Effector memory CD4-positive, alpha-beta T cell (primary cell): ENCODE data around the gene CTSC.

Experiments used
- DNase-seq, 3 donors: peaks; one replicate each; pipeline ENCODE4 v3.0.0-alpha.2; 2020
- H3K27ac ChIP-seq: 2 replicates; pipeline ENCODE4 v1.7.0; 2013; ENCODE audit warnings: mild to moderate bottlenecking, low read length, moderate library complexity; ENCODE audit not compliant: insufficient read depth, poor library complexity, severe bottlenecking
- H3K27me3 ChIP-seq: replicated peaks from 2 replicates; pipeline ENCODE4 v1.7.0; 2013; ENCODE audit warnings: mild to moderate bottlenecking, low read length; ENCODE audit not compliant: insufficient read depth, control insufficient read depth, poor library complexity, severe bottlenecking
- H3K36me3 ChIP-seq: 2 replicates; pipeline ENCODE4 v1.7.0; 2013; ENCODE audit warnings: mild to moderate bottlenecking, low read length, moderate library complexity; ENCODE audit not compliant: control insufficient read depth, insufficient read depth
- H3K4me1 ChIP-seq: 2 replicates; pipeline ENCODE4 v1.7.0; 2013; ENCODE audit warnings: low read length, mild to moderate bottlenecking; ENCODE audit not compliant: control insufficient read depth, insufficient read depth, poor library complexity, severe bottlenecking
- H3K4me3 ChIP-seq: 2 replicates; pipeline ENCODE4 v1.7.0; 2013; ENCODE audit warnings: low read length, low read depth, mild to moderate bottlenecking; ENCODE audit not compliant: insufficient read depth, poor library complexity, severe bottlenecking
- H3K9me3 ChIP-seq: 2 replicates; pipeline ENCODE4 v1.7.0; 2013; ENCODE audit warnings: mild to moderate bottlenecking, low read length, moderate library complexity; ENCODE audit not compliant: control insufficient read depth

The CTSC gene

DNA sequence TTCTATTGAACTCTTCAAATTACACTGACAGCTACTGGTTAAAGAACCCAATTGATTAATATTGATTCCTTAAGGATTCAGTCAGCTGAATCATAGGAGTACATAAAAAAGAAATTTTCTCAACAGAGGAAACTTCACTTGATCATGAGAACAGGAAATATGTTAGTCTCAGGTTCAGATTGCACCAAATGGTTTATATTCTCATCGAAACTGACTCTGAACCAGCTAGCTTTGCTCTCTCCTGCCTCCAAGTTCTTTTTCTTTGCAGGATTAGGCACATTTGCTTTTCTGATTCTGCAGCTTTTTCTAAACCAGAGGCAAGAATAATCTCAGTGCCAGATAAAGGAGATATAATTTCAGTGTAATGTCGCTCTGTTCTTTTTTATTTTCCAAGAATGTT lies 33.2 kb upstream of the CTSC start:
- Histone ChIP-seq H3K4me1 (peaks cover 7% of the 10 kb centered on the region), H3K27ac (no peak overlapping the region), H3K27me3 (no peaks in the 10 kb centered on the region), H3K4me3 (no peak overlapping the region), H3K9me3 (no peaks in the 10 kb centered on the region), H3K36me3 (no peaks in the 10 kb centered on the region)
- DNase-seq = no peak

DNA sequence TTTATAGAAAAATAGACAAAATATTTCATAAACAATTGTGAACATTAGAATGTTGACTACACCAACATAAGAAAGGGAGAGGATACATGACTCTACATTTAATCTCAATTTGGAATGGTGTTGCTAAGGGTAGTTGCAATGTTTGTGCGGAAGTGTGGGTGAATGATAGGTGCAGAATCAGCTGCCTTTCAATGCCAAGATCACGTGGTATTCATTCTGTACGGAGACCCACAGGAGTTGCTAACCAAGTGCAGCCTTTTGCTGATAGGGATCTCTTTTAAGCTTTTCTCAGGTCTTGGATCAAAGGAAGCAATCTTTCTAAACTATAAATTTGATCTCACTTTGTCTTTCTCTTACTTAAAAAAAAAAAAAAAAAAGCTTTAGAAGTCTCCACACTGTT lies 29.8 kb upstream of the CTSC start:
- Histone ChIP-seq H3K27me3 (no peaks in the 10 kb centered on the region), H3K27ac (no peak overlapping the region), H3K9me3 (no peaks in the 10 kb centered on the region), H3K4me3 (no peak overlapping the region), H3K36me3 (no peaks in the 10 kb centered on the region), H3K4me1 (peaks cover 7% of the 10 kb centered on the region)
- DNase-seq = no peak

DNA sequence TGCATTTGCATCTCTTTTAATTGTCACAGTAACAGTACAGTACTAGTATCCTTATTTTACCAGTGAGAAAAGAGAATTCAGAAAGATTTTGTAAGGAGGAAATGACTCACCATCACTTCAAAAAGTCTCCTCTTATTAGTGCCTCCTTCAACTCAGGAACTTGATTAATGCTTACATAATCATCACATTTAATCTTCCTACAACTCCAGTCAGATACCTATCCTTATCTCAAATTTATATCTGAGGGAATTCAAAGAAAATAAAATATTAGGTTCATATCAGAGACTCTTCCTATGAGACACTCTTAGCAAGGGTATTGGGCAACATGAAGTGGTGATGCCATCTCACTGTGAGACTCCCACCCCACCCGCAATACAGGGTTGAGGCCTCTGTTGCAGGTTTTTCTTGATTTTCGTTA lies 26.1 kb upstream of the CTSC start:
- DNase-seq = no peak
- Histone ChIP-seq H3K27me3 (no peaks in the 10 kb centered on the region), H3K9me3 (no peaks in the 10 kb centered on the region), H3K4me1 (peaks cover 15% of the 10 kb centered on the region), H3K27ac (no peak overlapping the region), H3K36me3 (no peaks in the 10 kb centered on the region), H3K4me3 (no peak overlapping the region)

DNA sequence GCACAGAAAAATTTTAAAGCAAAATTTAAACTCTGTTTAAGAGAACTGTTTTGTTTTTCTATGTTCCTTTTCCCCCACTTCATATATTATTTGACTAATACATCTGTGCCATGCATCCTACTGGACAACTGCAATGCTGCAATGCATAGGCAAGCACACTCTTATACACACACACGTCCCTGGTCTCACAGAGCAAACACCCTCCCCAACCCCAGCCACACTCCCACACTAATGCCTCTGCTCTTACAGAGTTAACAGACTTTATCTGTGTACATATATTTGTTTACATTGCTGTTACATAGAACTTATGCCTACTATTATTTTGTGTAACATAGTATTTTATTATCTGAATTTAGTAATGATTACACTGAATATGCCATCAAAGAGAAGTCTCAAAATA lies 25.5 kb upstream of the CTSC start:
- Histone ChIP-seq H3K27ac (no peak overlapping the region), H3K4me3 (no peak overlapping the region), H3K4me1 (peaks cover 12% of the 10 kb centered on the region), H3K9me3 (no peaks in the 10 kb centered on the region), H3K27me3 (no peaks in the 10 kb centered on the region), H3K36me3 (no peaks in the 10 kb centered on the region)
- DNase-seq = no peak

DNA sequence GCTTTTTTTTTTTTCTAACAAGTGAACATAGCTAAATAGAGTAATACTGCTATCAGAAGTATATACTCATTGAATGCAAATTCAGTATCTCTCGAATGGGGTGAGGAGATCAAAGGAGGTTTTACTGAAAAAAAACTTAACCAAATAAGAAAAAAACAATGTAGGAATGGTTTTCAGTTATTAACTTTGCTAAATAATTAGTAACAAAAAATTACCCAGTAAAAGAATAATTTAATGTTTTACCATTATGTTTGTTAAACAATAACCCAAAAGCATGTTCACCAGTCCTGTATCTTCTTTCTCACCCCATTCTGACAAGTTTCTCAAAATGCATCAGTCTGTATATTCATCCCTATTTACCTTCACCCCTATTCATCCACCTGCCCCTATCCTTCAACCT lies 22.6 kb upstream of the CTSC start:
- DNase-seq = no peak
- Histone ChIP-seq H3K27me3 (no peaks in the 10 kb centered on the region), H3K4me3 (no peak overlapping the region), H3K4me1 (peaks cover 8% of the 10 kb centered on the region), H3K9me3 (no peaks in the 10 kb centered on the region), H3K36me3 (no peaks in the 10 kb centered on the region), H3K27ac (no peak overlapping the region)

DNA sequence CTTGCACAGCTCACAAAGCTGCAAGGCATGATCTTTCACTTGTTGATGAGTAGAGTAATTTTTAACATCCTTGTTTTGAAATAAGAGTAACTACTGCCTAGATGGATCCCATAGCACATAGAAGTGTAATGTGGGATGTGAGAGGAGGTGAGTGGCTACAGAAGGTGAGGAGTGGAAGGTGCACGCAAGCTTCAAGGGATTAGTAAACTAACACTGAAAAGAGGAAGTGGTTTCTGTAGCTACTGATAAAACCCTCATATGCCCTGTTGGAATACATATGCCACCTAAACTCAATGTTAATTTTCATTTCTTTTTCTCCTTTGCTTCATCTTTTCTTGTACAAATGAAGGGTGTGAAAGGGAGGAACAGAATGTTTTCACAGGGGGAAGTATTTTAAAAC lies 22.0 kb upstream of the CTSC start:
- Histone ChIP-seq H3K27ac (no peak overlapping the region), H3K36me3 (no peaks in the 10 kb centered on the region), H3K9me3 (no peaks in the 10 kb centered on the region), H3K4me3 (no peak overlapping the region), H3K4me1 (peaks cover 8% of the 10 kb centered on the region), H3K27me3 (no peaks in the 10 kb centered on the region)
- DNase-seq = no peak

DNA sequence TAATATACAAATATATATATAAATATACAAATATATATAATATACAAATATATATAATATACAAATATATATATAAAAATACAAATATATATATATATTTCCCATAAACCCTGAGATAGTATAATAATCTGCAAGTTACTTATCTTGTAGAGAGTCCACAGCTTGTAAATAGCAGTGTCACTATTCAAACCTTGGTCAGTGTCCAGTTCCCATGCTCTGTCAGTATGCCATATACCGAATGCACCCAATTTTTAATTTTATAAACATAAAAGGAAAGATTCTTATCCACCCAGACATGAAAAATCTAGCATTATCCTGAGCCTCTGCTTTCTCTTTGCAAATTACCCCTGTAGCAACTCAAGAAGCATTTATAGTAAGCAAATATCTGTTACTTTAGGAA lies 21.6 kb upstream of the CTSC start:
- no peak overlapping the region for H3K4me3 ChIP-seq
- no peaks in the 10 kb centered on the region for H3K36me3 ChIP-seq
- no peak for DNase-seq
- no peaks in the 10 kb centered on the region for H3K27me3 ChIP-seq
- H3K9me3 ChIP-seq = no peaks in the 10 kb centered on the region
- H3K4me1 ChIP-seq = peaks cover 8% of the 10 kb centered on the region
- H3K27ac ChIP-seq = no peak overlapping the region

DNA sequence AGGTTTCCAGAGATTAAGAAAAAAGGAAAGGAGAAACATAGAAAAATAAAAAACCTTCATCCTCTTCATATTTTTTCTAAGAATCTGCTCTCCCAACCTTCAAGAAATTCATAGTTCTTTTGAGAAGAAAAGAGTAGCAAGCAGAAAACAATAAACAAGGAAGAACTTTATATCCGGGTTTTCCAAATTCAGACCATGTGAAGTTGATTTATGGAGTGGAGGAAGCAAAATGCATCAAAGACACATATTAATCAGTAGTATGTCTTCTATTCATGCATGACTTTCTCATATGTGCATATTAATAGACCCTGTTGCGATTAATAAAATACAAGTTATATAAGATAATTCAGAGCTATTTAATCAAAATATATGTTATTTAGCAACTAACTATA lies 20.5 kb upstream of the CTSC start:
- DNase-seq = no peak

DNA sequence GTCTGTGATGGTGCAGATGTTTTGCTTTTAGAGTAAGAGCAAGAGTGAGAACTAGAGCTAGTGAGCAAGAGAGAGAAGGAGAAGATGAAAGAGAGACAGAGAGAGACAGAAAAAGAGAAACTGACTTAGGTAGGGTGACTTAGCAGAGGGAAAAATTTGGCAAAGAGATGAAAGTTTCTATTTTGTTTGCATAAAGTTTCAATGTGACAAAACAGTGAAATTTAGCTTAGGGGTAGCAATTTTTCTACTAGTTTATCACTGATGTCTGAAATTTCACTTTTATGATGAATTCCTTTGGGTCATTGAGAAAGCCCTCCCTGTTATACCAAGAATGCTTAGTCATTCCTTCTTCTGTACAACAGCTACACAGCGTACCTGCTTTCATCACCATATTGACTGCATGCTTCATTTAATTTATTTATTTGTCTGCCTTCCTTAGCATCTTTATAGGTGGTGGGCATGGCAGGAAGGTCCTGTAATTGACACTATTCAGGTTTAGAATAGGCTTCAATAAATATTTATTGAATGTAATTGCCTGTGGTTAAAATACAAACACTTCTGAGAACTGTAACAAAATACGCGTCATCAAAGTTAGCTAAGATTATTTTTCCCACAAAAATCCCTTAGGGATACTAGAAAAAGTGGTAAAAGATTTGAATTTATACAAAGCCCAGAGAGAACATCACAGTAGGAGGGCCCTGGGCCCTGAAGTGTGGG lies 19.9 kb upstream of the CTSC start:
- H3K4me1 ChIP-seq = peaks cover 8% of the 10 kb centered on the region
- H3K27ac ChIP-seq = no peak overlapping the region
- no peak for DNase-seq
- H3K36me3 ChIP-seq = no peaks in the 10 kb centered on the region
- H3K9me3 ChIP-seq = no peaks in the 10 kb centered on the region
- no peak overlapping the region for H3K4me3 ChIP-seq
- H3K27me3 ChIP-seq = no peaks in the 10 kb centered on the region

More for the DNA sequence above, 20.5 kb upstream of the CTSC start:
- Histone ChIP-seq H3K4me3 (no peak overlapping the region), H3K27me3 (no peaks in the 10 kb centered on the region), H3K9me3 (no peaks in the 10 kb centered on the region), H3K36me3 (no peaks in the 10 kb centered on the region), H3K4me1 (peaks cover 8% of the 10 kb centered on the region), H3K27ac (no peak overlapping the region)

DNA sequence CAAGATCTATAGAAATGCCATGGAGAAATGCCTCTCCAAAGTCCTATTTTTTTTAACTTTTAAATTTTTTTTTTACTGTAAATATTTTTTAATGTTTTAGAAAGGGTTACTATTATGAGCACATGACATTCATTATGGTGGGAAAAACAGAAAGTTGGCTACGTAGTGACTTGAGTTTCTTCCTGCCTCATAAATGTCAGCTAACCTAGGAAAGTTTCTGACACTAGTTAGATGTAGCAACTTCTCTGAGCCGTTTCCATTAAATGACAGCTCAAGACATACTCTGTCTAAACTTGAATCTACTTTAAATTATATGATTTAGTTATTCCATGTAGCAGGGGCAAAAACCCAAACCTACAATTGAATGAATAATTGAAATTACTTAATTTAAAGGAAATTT lies 18.4 kb upstream of the CTSC start:
- Histone ChIP-seq H3K4me1 (peaks cover 8% of the 10 kb centered on the region), H3K27ac (no peak overlapping the region), H3K9me3 (no peaks in the 10 kb centered on the region), H3K36me3 (no peaks in the 10 kb centered on the region), H3K4me3 (no peak overlapping the region), H3K27me3 (no peaks in the 10 kb centered on the region)
- DNase-seq = no peak
